ENCODE results near the gene P2RY8. TPM values are rescaled to one million over a fixed set of nuclear protein-coding genes. Genes with fewer than 3 reads are reported as not detected.
A peak's percentile ranks its signal among the peaks of the same experiment; 100 is the strongest.

The P2RY8 gene
- total and polyA plus RNA-seq, 2 donors (not counting 1 experiment from before 2014, with no cell fraction given), result 72.3 to 142 TPM

DNA sequence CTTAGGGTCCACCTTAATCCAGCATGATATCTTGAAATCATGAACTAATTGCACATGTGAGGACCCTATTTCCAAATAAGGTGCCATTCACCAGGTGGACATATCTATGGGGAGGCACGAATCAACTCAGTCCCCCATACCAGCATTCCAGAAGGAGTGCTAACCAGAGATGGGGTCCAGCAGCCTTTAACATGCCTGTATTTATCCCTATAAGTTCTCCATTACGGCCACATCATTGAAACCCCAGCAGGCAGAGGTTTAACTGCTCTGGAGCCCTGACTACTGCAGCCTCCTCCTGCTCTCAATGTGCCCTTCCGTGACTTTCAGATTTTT is 81.1 kb downstream of the P2RY8 start:
- Histone ChIP-seq H3K9ac (ENCODE audit: low read length) (no peak overlapping the region), H3K4me2 (replicated peaks; ENCODE audit: low read depth, low read length, poor library complexity, severe bottlenecking) (no peak overlapping the region), H3K36me3 (replicated peaks in 1 of 2; ENCODE audit: control extremely low read depth in 1 of 2, control insufficient read depth in 1 of 2, extremely low read depth in 1 of 2, insufficient read depth in 2 of 2, low read length in 1 of 2) (no peaks in the 10 kb centered on the region), H3K4me1 (ENCODE audit: control insufficient read depth in 2 of 2, insufficient read depth in 2 of 2, low read length in 2 of 2) (peaks cover 20 to 46% of the 10 kb centered on the region in 2 donors), H3K27me3 (replicated peaks in 1 of 4; ENCODE audit: control extremely low read depth in 1 of 4, control insufficient read depth in 3 of 4, insufficient read depth in 4 of 4, low read length in 3 of 4) (no peaks in the 10 kb centered on the region), H3K9me3 (ENCODE audit: control extremely low read depth in 1 of 3, control insufficient read depth in 2 of 3, insufficient read depth in 1 of 3, low read length in 2 of 3) (no peaks in the 10 kb centered on the region), H4K20me1 (ENCODE audit: control insufficient read depth, insufficient read depth, low read length, poor library complexity, severe bottlenecking) (peaks cover 17% of the 10 kb centered on the region), H3K4me3 (ENCODE audit: control extremely low read depth in 1 of 5, extremely low read depth in 1 of 5, insufficient read depth in 1 of 5, low read depth in 2 of 5, low read length in 4 of 5) (no peak overlapping the region), H2AFZ (ENCODE audit: insufficient read depth, low read depth, low read length, poor library complexity, severe bottlenecking) (no peak overlapping the region), H3K79me2 (ENCODE audit: control insufficient read depth, insufficient read depth, low read length) (peaks cover 51% of the 10 kb centered on the region), H3K27ac (ENCODE audit: low read length in 2 of 2) (no peak overlapping the region)
- H3K9me3 Mint-ChIP-seq (ENCODE audit: insufficient read depth), result no peaks in the 10 kb centered on the region
- H3K4me3 Mint-ChIP-seq, result peak overlapping the region; percentile 21
- DNase-seq (no peak), ATAC-seq (ENCODE audit: low read depth) (no peak)
- CTCF ChIA-PET, result no interaction called here
- 98% methylated on average over 3 of the region's 3 CpGs for WGBS (ENCODE audit: insufficient coverage)
- POLR2A ChIA-PET, result no interaction called here
- peak overlapping the region; percentile 57 for H3K27ac Mint-ChIP-seq
- TF ChIP-seq, protein P1, sequence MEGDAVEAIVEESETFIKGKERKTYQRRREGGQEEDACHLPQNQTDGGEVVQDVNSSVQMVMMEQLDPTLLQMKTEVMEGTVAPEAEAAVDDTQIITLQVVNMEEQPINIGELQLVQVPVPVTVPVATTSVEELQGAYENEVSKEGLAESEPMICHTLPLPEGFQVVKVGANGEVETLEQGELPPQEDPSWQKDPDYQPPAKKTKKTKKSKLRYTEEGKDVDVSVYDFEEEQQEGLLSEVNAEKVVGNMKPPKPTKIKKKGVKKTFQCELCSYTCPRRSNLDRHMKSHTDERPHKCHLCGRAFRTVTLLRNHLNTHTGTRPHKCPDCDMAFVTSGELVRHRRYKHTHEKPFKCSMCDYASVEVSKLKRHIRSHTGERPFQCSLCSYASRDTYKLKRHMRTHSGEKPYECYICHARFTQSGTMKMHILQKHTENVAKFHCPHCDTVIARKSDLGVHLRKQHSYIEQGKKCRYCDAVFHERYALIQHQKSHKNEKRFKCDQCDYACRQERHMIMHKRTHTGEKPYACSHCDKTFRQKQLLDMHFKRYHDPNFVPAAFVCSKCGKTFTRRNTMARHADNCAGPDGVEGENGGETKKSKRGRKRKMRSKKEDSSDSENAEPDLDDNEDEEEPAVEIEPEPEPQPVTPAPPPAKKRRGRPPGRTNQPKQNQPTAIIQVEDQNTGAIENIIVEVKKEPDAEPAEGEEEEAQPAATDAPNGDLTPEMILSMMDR (IDR thresholded peaks at IDR 0.05), result no peak
- TF ChIP-seq EZH2 (IDR thresholded peaks at IDR 0.05; ENCODE audit: borderline replicate concordance, insufficient read depth, low read depth, low read length, poor library complexity, severe bottlenecking), result no peak
- no peaks in the 10 kb centered on the region for H3K27me3 Mint-ChIP-seq
- peaks cover 21% of the 10 kb centered on the region for H3K4me1 Mint-ChIP-seq
- intact Hi-C loops (cut with micrococcal nuclease), result loop anchor here (2.0 kb wide), 1 partner anchor 47 kb away; no protein-coding TSS in a partner anchor

DNA sequence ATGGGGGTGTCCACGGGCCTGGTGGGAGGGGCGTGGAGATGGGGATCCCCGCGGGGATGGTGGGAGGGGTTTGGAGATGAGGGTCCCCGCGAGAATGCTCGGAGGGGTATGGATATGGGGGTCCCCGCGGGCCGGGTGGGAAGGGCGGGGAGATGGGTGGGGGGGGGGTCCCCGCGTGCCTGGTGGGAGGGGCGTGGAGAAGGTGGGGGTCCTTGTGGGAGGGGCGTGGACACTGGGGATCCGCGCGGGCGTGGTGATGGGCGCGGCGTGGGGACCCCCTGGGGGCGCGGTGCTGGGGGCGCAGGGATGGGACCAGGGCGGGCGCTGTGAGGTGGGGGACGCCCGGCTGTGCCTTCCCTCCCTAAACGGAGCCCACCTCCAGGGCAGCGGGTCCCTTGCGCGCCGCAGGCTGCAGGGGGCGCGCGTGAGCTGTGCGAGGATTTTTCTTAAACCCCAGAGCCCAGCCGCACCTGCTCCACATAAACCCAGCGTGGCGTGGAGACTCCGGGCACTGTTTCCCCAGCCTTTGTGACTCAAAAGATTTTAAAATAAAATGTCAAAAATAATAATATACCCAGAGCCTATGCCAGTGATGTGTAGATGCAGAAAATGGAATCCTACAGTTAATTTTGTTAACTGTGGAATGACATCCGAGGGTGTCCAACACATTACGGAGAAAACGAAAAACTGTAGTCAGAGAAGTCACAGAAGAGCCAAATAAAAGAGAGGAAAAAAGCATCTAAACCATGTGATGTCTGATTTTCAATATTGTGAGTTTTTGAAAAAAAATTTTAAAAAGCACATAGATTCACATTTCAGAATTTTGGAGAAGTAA is 82.8 kb downstream of the P2RY8 start:
- Histone ChIP-seq H3K9me3 (ENCODE audit: control extremely low read depth in 1 of 3, control insufficient read depth in 2 of 3, insufficient read depth in 1 of 3, low read length in 2 of 3) (peaks cover 0 to 2% (median 0%) of the 10 kb centered on the region in 3 donors), H3K79me2 (ENCODE audit: control insufficient read depth, insufficient read depth, low read length) (peaks cover 68% of the 10 kb centered on the region), H3K9ac (ENCODE audit: low read length) (peak overlapping the region; percentile 64), H2AFZ (ENCODE audit: insufficient read depth, low read depth, low read length, poor library complexity, severe bottlenecking) (peak overlapping the region; percentile 43), H3K27ac (ENCODE audit: low read length in 2 of 2) (peak overlapping the region; percentile 91 to 96), H3K4me2 (replicated peaks; ENCODE audit: low read depth, low read length, poor library complexity, severe bottlenecking) (peak overlapping the region; percentile 82), H4K20me1 (ENCODE audit: control insufficient read depth, insufficient read depth, low read length, poor library complexity, severe bottlenecking) (peaks cover 27% of the 10 kb centered on the region), H3K4me3 (ENCODE audit: control extremely low read depth in 1 of 5, extremely low read depth in 1 of 5, insufficient read depth in 1 of 5, low read depth in 2 of 5, low read length in 4 of 5) (peak overlapping the region in 4 of 5 experiments; percentile 62 to 81 (median 74)), H3K27me3 (replicated peaks in 1 of 4; ENCODE audit: control extremely low read depth in 1 of 4, control insufficient read depth in 3 of 4, insufficient read depth in 4 of 4, low read length in 3 of 4) (no peaks in the 10 kb centered on the region), H3K4me1 (ENCODE audit: control insufficient read depth in 2 of 2, insufficient read depth in 2 of 2, low read length in 2 of 2) (peaks cover 20 to 56% of the 10 kb centered on the region in 2 donors), H3K36me3 (replicated peaks in 1 of 2; ENCODE audit: control extremely low read depth in 1 of 2, control insufficient read depth in 1 of 2, extremely low read depth in 1 of 2, insufficient read depth in 2 of 2, low read length in 1 of 2) (no peaks in the 10 kb centered on the region)
- TF ChIP-seq, protein P1 (IDR thresholded peaks at IDR 0.05), result peak; percentile 97
- no peak for TF ChIP-seq EZH2 (IDR thresholded peaks at IDR 0.05; ENCODE audit: borderline replicate concordance, insufficient read depth, low read depth, low read length, poor library complexity, severe bottlenecking)
- Mint-ChIP-seq H3K27me3 (no peaks in the 10 kb centered on the region), H3K9me3 (ENCODE audit: insufficient read depth) (no peaks in the 10 kb centered on the region), H3K27ac (peak overlapping the region; percentile 77), H3K4me3 (peak overlapping the region; percentile 80), H3K4me1 (peaks cover 30% of the 10 kb centered on the region)
- CTCF ChIA-PET, result no interaction called here
- peak; percentile 93 for DNase-seq
- peak; percentile 22 for ATAC-seq (ENCODE audit: low read depth)
- intact Hi-C loops (cut with micrococcal nuclease), result loop anchor here (1.0 to 2.0 kb wide), 12 partner anchors 13 to 1155 kb away; partner anchors contain the start of genes AKAP17A, P2RY8 and SLC25A6
- 9% methylated on average over 29 of the region's 45 CpGs for WGBS (ENCODE audit: insufficient coverage)
- POLR2A ChIA-PET, result no interaction called here

Data from B cell (primary cell).